NCI-H345 treated with DMSO at 0.1 percent for 48 hours (cell line): Measurements from ENCODE around the gene SDHAF1.
"Not testable (repeated sequence)": the region's sequence is repeated elsewhere in the genome, so short reads cannot be mapped to it uniquely, and the experiment has no call there.

Source experiments
- DNase-seq: peaks from one replicate; lab custom pipeline; 2025; ENCODE audit not compliant: unreplicated experiment; lab: John Stamatoyannopoulos, UW

SDHAF1 gene, protein sequence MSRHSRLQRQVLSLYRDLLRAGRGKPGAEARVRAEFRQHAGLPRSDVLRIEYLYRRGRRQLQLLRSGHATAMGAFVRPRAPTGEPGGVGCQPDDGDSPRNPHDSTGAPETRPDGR

GRCh38 chr19:35995048-35995993 lies at the start of gene SDHAF1:
SDHAF1 (plus strand) TSS chr19:35995188; CDS start chr19:35995275, 87 bp downstream.
- DNase-seq = peak; percentile 98

DNA sequence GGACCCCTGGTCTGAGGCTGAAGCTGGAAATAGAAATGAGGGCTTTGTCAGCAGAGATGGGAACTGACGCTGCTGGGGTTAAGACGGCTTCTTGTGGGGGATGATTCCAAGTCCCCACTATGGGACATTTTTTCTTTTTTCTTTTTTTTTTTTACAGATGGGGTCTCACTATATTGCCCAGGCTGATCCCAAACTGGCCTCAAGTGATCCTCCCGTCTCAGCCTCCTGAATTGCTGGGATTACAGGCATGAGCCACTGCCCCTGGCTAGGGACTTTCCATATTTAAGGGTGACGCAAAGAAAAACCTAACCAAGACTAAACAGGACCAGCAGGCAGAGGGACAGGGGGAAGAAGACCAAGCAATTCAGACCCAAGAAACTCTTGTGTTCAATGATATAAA lies 48.8 kb upstream of the SDHAF1 start:
- DNase-seq = no peak

DNA sequence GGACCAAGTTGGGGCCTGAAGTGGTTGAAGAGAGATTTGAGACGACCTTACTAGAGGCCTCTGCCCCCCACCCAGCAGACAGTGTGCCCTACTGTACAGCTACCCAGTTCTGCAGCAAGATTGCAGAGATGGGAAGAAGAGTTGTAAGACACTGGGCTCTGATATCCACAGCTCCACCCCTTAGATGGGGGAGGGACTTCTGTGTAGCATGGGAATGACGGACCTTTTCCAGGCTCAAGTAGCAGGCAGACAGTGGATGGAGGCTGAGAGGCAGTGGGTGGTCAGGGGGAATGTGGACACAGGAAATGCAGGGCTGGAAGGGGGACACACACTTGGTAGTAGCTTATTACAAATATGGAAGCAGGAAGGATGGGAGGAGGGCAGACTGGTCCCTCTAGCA lies 45.9 kb upstream of the SDHAF1 start:
- no peak for DNase-seq

DNA sequence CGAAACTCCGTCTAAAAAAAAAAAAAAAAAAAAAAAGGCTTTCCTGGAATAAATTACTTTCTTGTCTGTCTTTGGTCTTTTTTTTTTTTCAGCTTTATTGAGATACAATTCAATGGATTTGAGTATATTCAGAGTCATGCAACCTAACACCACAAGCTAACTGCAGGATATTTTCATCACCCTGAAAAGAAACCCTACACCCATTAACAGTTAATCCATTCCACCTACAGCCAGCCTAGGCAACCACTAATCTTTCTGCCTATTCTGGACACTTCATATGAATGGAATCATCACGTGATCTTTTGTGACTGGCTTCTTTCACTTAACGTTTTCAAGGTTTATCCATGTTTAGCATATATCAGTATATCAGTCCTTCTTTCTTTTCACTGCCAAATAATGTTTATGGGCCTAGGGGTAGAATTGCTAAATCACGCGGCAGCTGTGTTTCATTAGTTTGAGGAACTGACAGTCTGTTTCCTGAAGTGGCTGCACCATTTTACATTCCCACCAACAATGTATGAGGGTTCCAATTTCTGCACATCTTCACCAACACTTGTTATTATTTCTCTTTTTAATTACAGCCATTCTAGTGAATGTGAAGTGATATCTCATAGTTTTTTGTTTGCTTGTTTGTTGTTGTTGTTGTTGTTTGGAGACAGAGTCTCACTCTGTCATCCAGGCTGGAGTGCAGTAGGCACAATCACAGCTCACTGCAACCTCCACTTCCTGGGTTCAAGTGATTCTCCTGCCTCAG lies 38.9 kb upstream of the SDHAF1 start:
- DNase-seq = no peak

GRCh38 chr19:35957411-35957810 lies 37.6 kb upstream of the SDHAF1 start:
- not testable (repeated sequence) for DNase-seq

GRCh38 chr19:35958660-35959039 lies 36.3 kb upstream of the SDHAF1 start:
- DNase-seq = no peak

DNA sequence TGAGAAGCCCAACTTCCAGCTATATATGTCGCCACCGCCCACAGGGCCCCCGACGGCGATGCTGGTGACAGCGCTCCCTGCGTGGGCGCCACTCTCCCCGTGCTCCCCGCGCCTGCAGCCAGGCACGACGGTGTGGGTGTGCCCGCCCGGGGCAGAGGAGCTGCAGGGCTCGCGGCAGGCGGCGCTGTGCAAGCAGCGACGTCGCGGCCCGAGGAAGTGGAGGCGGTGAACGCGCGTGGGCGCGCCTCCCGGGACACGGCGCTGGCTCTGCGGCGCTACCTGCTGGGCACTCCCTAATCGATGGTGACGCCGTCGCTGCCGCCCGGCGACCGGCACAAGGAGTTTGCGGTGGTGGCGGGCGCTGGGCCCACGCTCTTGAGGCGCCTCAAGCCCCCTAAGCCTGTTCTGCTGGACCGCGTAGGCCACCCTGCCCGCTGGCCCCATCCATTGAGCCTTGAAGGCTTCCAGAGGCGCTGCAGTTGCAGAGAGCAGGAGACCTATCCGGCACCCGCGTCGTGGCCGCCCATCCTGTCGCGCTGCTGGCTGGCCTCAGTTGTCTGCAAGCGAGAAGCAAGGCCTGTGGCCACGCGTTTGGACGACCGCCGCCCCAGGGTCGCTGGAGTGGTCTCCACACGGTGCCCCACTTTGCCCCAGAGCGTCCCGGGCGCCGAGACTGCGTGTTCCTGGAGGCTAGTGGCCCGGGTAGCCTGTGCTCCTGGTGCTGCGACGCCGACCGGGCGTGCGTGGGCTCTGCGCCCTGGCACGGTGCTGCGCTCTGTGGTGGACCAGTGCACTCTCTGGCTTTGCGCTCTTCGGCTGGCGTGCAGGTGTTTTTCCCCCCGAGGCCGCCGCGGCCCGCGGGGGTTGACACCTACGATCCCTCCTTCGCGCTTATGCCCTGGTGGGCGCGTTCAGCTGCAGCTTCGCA lies 35.7 kb upstream of the SDHAF1 start:
- peak; percentile 20 for DNase-seq

GRCh38 chr19:35959968-35960320 lies 35.0 kb upstream of the SDHAF1 start:
- no peak for DNase-seq

- no peak for DNase-seq
Measured at GRCh38 chr19:35960432-35960972, 34.5 kb upstream of the SDHAF1 start.

DNA sequence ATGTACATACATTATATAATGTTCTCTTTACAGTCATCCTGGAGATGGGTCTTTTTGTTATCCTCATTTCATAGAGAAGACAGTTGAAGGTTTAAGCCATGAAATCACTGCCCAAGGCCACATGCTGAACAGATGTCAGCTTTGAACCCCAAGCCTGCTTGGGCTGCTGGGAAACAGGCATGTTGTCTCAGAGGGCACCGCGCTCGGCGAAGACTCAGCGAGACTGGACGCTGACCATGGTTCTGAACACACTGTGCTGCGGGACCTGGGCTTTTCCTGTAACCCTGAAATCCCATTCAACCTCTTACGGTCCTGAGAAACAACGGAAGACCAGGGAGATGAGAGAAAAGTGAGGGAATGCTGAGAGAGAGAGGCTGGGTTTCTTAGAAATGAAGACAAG lies 31.5 kb upstream of the SDHAF1 start:
- DNase-seq = no peak

DNA sequence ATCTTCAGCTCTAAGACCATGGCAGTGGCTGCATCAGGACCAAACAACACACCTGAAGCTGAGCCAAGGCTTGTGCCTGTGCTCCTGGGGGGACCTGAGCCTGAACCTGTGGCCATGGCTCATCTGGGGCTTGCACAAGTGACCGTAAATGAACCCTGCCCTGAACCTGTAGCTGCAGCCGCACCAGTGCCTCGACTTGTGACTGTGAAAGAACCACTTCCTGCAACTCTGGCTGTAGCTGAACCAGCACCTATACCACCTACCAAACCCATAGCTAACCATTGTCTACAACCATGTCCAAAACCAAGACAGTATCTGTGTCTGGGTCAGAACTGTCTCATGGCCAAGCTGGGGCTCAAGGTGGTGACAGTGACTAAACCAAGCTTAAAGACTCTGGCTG lies 28.2 kb upstream of the SDHAF1 start:
- no peak for DNase-seq

DNA sequence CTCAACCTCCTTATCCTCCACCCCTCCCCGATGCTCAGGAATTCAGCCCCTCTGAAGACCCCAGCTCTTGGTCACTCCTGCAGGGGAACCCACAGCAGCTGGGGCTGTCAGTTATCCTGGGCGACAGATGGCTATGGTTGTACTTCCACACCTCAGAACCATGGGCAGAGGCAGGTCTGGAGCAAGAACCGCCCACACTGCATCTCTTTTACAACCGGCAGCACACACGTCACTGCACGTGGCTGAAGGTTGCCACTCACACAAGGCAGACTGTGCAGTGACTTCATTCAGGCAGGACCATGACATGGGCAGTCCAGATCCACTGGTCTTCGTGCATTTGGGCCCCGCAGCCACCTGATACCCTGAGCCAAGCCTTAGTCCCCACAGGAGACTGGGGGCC lies 21.5 kb upstream of the SDHAF1 start:
- no peak for DNase-seq

DNA sequence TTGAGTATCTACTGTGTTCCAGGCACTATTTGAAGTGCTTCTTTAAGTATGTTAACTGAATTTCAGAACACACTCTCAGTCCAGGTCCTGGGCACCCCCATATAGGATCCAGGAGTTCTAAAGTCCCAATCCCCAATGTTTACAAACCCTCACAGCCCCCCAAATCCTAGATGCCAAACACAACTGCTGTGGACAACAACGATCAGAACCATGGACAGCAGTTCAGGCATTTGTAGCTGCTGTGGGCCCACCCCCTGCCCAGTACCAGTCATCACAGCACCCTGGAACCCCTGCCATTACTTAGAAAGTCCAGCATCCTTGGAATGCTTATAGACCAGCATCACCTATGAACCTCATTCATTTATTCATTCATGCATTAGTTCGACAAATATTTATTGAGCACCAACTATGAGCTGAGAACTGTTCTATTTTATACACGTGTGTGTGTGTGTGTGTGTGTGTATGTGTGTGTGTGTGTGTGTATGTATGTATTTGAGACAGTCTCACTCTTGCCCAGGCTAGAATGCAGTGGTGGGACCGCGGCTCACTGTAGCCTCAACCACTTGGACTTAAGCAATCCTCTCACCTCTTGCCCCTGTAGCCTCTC lies 19.3 kb upstream of the SDHAF1 start:
- no peak for DNase-seq

- no peak for DNase-seq
Measured at GRCh38 chr19:35977446-35978222, 17.4 kb upstream of the SDHAF1 start.

DNA sequence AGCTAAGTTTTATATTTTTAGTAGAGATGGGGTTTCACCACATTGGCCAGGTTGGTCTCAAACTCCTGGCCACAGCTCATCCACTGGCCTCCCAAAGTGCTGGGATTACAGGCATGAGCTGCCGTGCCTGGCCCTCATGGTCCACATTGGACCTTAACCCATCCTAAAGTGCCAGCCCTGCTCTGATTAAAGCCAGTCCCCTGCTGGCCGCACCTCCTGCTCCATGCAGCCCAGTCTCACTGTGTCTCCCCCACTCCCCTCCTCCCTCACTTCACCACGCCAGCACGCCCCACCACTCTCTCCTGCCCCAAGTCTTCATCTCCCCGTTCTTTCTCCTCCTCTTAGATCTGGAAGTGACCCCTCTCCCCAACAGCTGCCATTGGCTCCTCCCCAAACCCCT lies 16.7 kb upstream of the SDHAF1 start:
- no peak for DNase-seq

DNA sequence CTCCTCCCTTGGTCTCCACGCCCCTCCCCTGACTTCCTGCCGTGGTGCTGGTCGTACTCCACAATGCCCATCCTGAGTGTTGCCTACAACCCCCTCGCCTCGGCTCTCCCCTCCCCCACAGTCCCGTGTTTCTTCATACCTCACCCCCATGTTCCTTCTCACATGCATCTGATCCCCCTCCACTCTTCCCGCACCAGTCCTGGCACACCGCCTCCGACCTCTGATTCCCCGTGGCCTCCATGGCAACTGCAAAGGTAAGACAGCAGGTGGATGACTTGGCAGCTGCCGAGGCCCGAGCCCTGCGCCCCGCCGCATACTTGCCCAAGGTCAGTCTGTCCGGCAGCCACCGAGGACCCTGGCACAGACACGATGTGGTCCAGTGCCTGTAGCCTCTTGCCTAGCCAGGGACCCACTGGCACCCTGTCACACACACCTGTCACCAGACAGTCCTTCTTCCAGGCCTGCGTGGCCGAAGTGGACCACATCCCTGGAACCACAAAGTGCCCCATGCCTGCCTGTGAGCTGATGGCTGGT lies 16.1 kb upstream of the SDHAF1 start:
- no peak for DNase-seq

DNA sequence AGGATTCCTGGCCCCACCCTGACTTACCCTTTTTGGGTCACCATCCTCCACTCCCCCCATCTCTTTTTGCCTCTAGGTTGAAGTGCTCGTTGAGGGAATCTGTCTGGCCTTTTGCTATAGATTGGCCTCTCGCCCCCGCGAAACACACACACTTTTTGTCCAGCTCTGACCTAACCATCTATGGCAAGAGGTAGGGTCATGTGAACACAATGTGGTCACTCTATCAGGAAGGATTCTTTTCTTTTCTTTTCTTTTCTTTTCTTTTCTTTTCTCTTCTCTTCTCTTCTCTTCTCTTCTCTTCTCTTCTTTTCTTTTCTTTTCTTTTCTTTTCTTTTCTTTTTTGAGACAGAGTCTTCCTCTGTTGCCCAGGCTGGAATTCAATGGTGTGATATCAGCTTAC lies 14.0 kb upstream of the SDHAF1 start:
- not testable (repeated sequence) for DNase-seq

- no peak for DNase-seq
Measured at GRCh38 chr19:35983177-35983576, 11.8 kb upstream of the SDHAF1 start.

DNA sequence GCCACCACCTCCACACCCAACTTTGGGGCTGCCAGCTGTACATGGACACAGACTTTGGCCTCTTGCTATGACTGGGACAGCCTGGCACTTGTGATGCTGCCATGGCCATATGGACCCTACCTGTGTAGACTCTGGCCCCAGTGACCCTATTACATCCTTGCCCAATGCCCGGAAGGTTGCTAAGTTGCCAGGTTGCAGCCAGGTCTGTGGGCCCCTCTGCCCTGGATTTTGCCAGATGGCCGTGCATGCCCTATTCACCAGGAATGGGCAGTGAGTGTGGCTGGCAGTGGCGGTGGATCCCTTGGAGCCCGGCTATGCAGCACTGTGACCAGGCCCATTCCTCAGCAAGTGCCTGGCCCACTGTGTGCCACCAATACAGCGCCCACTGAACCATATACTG lies 8.9 kb upstream of the SDHAF1 start:
- DNase-seq = no peak
